GM21576 (cell line): Measurements from ENCODE around the gene NCKAP5.

Source experiments
- ATAC-seq: cut with Tn5 transposase; IDR thresholded peaks from one replicate; pipeline ENCODE4 v1.9.1; 2021; ENCODE audit warnings: mild to moderate bottlenecking, moderate library complexity; ENCODE audit not compliant: unreplicated experiment

NCKAP5 gene

DNA sequence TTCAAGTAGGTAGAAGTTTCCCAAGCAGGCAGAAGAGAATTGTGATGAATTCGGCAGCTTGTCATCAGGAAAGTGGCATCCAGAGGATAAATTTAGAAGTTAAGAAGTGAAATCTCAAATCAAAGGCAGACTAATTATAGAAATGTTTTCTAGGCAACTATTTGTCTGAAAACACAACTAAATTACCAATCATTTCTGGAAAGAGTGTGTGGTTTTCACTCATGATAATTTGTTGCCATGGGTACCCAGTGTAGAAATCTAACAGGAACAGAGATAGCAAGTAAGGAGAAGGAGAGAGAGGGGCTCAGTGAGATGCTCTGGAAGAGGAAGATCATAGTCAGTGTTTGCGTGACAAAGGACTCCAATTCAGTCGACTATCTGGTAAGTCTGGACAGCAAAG lies 208.1 kb downstream of the NCKAP5 start:
- no peak for ATAC-seq

DNA sequence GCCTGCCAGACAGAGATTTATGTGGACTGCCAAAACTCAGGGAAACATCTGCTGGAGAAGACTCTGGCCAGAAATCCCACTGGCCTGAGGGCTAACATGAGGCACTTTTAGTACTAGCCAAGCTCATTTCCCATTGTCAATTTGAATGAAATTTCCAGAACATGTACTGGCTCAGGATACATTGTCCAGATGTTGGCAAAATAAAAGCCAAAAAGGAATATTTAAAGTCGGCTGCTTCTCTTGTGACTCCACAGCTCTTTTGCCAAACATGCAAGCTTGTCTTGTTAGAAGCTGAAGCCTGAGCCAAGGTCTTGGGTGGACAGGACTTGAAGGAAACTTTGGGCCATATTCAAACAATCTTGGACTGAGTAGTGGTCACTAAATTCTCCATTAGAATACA lies 215.5 kb downstream of the NCKAP5 start:
- no peak for ATAC-seq

DNA sequence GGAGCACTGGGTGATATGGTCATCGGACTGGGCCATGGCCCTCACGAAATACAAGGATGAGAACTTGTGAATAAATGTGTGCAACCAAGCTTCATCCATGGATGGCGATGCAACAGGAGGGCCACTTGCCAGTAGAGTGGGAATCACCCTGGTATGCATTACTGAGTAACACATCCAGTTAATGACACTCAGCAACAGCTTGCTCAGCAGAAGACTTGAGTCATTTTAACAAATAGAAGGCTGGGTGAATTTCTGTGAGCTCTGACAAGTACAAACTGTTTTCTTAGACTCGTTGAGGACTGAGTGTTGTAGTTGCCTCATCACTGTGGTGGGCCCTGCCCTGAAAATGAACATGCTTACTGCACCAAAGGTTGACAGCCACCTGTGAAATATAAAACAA lies 221.6 kb downstream of the NCKAP5 start:
- no peak for ATAC-seq

DNA sequence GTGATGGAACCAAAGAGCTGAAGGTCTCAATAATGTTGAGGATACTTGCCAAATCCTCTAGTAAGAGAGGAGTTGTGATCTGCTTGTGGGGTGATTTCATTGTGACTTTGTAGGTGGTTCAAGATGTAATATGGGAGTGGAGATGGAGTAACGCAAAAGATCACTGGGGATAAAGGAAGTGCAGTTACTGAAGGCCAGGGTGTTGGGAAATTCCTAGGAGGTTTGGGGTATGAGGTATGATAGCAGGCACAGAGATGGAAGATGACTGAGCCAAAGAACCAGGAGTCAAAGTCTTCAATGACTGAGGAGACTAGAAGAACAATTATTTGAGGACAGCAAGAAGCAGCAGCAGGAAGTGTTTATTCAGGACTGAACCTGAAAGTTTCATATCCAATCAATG lies 222.6 kb downstream of the NCKAP5 start:
- no peak for ATAC-seq

DNA sequence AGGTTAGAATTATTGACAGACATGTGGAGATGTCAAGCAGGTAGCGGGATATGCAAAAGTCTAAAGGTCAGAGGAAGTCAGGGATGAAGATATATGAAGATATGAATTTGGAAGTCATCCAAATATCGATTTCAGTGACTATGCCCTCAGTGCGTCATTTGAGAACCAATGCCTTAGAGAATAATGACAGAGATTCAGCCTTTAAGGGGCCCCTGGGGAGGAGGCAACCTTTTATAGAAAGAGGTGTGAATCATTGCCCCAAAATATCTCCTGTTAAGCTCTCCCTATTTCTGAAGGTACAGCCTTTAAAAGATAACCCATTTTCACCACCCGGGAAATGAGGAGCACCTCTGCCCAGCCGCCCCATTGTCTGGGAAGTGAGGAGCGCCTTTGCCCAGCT lies 223.4 kb downstream of the NCKAP5 start:
- no peak for ATAC-seq

DNA sequence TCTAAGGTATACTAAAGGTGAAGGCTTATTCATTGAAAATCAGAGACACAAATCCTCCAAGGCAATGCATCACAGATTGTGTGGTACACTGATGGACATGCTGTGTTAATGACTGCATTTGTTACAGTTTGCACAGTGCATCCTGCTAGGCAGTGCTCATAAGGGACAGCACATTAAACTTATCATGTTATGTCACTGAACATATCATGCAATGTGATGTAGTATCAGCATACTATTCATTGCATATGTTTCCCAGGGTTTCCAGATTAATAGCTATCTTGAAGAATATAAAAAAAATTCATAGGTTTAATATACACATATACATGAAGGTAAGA lies 225.3 kb downstream of the NCKAP5 start:
- ATAC-seq = no peak

DNA sequence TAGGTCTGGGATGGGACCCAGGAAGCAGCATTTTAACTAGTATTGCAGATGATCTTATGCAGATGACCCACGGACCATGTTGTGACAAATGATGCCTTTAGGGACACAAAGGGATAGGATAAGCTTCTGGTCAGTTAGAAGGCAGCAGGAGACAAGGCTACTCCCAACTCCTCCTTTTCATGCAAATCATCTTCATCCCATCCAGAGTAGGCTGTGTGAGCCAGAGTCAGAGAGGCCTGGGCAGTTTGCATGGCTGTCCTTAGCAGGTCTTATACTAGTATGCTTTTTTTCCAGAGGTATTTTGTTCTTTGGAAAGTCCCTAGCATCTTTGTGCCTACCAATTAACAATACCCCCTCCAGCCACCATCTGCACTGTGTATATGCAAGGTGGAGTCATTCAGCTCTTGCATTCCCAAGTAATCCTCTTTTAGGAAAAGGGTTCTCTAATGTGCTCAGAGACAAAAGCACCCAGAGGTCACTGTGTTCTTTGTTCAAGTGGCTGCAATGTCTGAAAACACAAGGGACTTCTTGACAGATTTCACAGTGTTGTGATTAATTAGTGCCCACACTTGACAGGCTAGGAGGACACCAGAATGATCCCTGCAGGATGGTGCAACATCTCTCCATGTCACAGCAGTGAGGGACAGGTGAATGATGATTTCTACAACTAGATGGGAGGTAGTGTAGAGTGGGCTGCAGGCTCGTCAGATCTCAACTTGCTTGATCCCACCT lies 225.8 kb downstream of the NCKAP5 start:
- ATAC-seq = no peak

DNA sequence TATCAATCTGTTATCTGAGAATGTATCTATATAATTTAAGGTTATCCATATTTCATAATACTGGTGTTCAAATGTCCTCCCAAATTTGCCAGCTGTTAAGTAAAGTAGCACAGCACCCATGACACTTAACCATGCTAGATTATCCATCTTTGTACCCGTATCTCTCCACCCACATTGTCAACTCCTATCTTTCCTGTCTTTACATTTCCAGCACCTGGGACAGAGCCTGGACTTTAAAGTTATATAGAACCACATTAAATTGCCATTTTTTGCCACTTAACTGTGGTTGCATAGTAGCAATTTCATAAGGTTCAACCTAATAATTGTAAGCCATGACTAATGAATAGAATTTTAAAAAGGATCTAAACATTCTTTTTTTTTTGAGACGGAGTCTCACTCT lies 226.7 kb downstream of the NCKAP5 start:
- no peak for ATAC-seq

DNA sequence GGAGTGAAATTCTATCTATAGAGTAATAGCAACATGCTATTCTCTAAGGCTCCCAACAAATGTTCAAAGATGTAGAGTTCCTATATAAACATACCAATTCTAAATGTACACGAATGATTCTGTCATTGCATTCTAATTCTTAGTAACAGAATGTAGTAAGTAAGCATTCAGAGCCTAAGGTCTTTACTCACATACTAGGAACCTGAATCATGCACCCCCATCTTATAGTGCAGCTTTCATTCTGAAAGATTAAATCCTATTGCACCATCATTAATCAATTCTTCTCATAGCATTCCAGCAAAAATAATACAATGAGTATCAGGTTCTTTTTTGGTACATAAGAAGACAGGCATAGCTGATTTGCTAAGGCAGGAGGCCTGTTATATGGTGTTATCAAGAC lies 230.0 kb downstream of the NCKAP5 start:
- ATAC-seq = no peak

DNA sequence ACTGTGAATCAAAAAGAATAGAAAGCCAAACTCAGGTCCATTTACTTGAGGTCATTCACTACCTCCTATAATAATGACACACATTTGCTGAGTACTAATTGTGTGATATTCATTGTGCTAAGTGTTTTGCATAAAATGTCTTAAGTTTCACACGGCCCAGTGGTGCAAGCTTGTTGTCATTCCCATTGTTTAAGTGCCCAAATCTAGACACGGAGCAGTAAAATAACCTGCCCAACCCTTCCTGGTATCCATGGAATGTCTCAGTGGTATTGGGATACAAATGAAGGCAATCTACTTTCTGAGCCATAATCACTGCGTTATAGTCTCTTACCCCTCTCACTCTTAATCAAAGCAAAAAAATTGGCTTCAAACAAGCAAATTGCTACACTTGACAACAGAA lies 233.3 kb downstream of the NCKAP5 start:
- ATAC-seq = no peak

DNA sequence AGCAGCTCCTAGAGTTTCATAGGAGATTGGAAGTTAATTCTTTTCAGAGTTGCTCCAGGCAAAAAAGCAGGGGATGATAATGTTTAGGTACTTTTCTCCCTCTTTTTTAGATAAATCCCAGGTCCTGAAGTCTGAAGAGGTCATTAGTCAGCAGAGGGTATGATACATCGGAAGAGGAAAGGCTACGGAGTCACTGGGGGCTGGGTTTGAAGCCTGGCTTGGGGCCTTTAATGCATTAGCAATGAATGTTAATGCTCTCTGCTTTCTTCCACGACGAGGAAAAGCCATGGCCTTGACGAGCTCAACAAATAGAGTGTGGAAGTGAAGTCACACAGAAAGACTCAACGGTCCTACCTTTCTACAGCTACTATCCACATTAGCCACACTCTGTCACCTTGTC lies 235.1 kb downstream of the NCKAP5 start:
- ATAC-seq = no peak

DNA sequence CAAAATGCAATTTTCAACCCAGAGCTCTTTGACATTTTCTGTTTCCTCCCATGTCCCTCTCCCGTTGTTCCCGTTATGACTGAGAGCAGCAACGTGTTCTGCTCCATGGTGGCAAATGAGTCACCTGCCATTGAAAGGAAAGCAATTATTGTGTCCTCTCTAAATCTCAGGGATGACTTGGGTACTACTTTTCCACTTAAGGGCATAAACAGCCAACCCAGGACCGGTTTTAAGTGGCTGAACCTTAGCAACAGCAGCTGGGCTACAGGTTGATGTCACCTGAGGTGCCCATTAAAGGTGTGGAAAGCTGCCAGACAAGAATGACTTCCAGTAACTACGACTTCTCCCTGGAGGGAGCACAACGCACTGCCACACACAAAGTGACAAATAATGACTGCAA lies 236.8 kb downstream of the NCKAP5 start:
- ATAC-seq = no peak

DNA sequence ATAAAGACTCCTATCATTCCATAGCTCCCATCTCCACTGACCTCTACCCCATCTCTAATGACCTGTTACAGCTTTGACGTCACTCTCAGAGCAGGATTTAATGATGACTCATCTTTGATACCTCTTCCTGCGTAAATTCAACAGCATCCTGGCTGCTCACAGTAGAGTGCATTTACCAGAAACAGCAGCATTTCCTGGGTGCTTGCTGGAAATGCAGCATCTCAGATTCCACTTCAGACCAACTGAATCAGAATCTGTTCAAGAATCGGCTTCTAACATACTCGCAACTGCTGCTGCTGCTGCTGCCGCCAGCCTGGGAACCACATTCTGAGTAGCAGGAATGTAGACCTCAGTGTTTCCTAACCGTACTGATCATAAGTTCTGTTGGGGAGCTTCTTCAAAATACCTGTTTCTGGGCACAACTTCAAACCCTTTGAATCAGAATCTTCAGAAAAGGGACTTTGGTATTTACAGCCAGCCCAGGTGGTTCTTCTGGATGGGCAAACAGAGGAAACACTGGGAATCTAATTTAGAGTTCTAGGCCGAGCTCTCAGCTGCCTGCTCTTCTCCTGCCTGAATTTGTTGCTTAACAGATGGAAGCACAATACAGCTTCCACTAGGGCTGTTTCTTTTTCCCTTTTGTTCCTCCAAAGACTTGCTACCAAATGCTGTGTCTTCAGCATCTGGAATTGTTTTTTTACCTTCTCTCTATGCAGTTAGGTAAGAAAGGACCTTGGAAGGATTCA lies 241.4 kb downstream of the NCKAP5 start:
- no peak for ATAC-seq

DNA sequence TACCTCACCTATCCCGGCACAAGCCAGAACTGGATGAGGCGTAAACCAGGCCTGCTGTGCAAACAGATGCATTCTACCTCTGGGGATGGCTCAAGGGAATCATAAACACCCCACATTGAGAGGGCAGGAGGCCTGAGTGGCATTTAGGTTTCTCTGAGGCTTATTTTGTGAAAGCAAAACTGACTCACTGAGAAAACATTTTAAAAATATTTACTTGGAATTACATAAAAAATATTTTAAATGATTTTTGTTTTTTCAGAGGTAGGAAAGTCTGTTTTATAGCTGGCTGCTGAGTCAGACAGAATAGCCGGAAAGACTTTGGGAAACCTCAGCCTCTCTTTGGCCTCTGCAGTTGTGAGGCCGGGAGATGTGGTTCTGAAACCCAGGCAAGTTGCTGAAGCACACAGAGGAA lies 244.1 kb downstream of the NCKAP5 start:
- ATAC-seq = no peak

DNA sequence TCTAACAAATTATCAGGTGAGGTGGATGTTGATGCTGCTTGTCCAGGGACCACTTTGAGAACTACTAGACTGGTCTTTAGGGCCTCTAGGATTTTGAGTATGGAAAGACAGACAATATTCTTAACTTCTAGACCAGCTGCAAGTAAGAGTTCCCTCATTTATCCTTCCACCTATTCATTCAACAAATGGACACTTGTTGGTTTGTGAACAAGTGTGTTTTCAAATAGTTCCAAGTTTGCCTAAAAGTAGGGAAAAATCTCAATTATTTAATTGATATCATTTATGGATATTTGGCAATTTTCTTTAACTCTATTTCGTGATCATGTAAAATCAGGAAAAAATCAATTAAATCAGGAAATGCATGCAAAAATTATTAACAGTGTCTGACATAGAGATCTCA lies 245.4 kb downstream of the NCKAP5 start:
- ATAC-seq = no peak

DNA sequence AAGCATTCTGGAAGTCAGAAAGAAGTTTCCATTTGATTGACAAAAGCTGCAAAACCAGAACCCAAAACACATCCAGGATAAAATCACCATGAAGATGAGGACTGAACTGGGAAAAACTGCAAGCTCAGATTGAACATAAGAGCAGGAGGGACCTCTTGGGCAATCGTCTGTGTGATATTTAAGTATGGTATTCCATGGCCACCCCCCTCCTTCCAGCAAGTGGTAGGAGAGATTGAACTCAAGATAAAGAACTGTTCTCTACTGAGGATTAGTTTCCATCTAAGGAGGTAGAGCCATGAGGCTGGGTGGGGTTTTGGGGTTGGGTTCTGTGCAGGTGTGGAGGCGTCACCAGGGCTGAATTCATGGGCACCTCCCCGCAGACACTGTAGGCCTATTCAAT lies 251.1 kb downstream of the NCKAP5 start:
- no peak for ATAC-seq

DNA sequence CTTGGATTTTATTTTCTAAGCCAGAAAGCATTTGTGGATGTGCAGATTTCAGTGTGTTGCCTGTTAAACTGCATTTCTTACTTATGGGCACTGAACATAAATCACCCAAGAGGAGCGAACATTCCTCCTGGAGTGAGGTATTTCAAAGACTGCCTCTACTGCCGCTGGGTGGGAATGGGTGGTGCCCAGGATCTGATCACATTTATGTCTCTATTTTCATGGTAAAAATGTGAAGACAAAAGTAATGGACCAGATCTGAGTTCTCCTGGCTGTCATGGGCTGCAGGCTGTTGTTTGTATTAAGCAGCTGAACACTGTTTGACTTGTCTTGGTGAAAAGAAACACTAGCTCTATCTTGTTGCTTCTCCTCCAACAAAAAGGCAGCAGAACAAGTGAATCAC lies 251.7 kb downstream of the NCKAP5 start:
- ATAC-seq = no peak

DNA sequence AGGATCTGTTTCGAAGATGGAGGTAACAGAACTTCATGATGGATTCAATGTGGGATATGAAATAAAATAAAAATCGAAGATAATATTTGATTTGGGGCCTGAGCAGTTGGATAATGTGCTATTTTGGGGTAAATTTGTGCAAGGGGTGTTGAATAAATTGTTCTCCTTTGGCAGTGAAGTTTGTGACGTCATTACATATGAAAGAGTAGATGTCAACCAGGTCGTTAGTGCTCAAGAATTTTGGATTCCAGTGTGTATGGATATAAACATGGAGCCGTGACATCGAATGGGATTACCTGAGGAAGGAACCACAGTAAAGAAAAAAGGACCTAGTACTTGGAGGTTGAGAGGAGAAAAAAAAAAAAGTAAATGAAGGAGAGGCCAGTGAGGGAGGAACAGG lies 253.0 kb downstream of the NCKAP5 start:
- ATAC-seq = no peak

DNA sequence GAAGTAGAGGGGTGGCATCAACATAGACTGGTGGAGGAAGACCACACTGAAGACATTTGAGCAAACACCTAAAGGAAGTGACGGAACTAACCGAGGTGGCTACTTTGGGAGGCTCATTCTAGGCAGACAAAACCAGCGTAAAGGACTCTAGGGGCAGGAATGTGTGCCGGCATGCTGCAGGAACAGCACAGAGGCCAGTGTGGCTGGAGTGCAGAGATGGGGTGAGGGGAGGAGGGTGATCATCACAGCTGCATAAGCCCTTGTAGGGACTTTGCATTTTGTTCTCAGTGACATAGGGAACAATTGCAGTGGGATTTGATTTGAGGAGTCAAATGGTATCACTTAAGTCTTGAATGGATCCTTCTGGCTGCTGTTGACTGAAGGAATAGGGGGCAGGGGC lies 253.5 kb downstream of the NCKAP5 start:
- no peak for ATAC-seq

DNA sequence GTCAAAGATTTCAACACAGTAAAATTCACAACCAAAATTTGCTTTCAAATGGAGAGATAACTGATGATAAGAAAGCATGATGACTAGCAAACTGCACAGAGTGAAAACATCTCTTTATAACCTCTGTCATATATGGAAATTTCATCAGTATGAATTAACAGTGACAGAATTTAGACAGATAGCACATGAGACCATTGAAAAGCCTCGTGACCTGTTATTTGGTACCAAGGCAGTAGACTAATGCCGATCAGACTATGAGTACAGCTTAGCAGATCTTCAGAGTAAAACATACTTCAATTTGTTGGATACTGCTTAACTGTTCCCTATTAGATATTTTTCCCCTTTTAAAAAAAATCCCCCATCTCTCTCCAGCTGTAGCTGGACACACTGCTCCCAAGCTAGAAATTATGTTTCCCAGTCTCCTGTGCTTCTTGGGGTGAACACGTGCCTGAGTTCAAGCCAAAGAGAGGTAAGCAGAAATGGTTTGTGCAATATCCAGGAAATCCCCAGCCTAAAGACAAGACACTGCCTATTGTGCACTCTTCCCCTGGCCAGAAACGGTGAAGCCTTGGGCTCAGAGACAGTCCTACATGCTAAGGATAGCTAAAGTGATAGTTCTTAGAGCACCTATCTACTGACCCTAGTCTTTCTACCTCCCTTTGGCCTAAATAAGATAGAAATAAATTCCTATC lies 256.1 kb downstream of the NCKAP5 start:
- no peak for ATAC-seq

DNA sequence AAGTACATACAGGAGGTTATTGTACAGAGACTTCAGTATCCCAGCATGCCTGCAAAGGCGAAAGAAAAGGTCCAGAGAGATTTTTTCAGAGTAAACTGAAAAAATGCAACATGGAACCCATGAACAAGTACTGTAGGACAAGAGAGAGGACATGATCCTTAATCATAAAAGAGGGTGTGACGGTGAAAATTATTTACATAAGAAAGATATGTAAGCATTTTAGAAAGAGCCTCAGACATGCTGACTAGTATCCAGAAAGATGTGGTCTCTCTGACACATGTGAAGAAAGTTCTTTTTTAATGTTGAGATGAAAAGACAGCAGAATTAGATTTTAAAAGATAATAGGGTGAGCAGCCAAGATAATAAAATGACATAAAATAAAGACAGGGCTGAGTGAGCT lies 262.0 kb downstream of the NCKAP5 start:
- ATAC-seq = no peak

DNA sequence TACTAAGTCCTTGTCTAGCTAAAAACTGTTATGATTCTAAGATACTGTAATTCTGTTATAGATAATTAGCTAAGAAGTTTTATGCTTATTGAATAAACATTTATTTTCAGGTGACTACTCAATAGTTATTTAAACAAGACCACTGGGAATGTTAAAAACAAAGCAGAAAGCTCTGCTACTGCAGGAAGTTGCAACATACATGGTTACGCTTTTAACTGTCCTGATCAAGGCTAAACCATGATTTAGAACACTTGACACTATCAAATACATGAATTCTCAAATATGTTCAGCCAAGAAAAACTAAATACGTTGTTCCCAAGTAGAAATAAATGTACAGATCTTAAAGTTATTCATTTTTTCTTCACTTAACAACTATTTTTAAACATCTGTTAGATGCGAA lies 263.9 kb downstream of the NCKAP5 start:
- no peak for ATAC-seq
